Panc1 (cell line): ENCODE data around the gene IL17REL. TPM values are rescaled to one million over a fixed set of nuclear protein-coding genes. Genes with fewer than 3 reads are reported as not detected.

Source experiments
- ATAC-seq: fragments of 200-7000 bp; cut with Tn5 transposase; 2 replicates; pipeline ENCODE4 v1.9.1; 2020; ENCODE audit warnings: mild to moderate bottlenecking, moderate library complexity
- BruUV-seq: library from RNA; stranded (reverse); fragments of 400-500 nt; replicated peaks from 2 replicates; lab custom pipeline; 2021; lab: Mats Ljungman, UMichigan
- CTCF ChIA-PET: fragments of 300-600 bp; sonication (Branson Sonifier 250); formaldehyde crosslinking; loops from one replicate; lab custom pipeline; 2022; ENCODE audit warnings: antibody characterized with exemption; lab: Charles Lee
- POLR2A ChIA-PET: fragments of 300-600 bp; sonication (Branson Sonifier 250); formaldehyde crosslinking; loops from one replicate; lab custom pipeline; 2022; ENCODE audit warnings: antibody characterized with exemption; lab: Charles Lee
- DNase-seq: peaks from one replicate; pipeline ENCODE4 v3.0.0-alpha.2; 2010; ENCODE audit warnings: low read depth, low spot score
- H3K27ac ChIP-seq: 2 replicates; pipeline ENCODE4 v1.5.1; 2011; ENCODE audit warnings: mild to moderate bottlenecking, low read length, inconsistent platforms
- H3K27me3 ChIP-seq: fragments of 200-500 bp; sonication (Bioruptor generic); 2 replicates; pipeline ENCODE4 v1.6.0; 2014; ENCODE audit warnings: low read length, inconsistent platforms; ENCODE audit not compliant: control insufficient read depth, insufficient read depth
- H3K36me3 ChIP-seq: fragments of 200-500 bp; sonication (Bioruptor generic); 2 replicates; pipeline ENCODE4 v1.5.1; 2014; ENCODE audit warnings: inconsistent platforms, mild to moderate bottlenecking, low read length, moderate library complexity; ENCODE audit not compliant: control insufficient read depth, insufficient read depth
- H3K4me1 ChIP-seq: 2 replicates; pipeline ENCODE4 v1.5.1; 2011; ENCODE audit warnings: inconsistent platforms, mild to moderate bottlenecking, low read length, moderate library complexity; ENCODE audit not compliant: control insufficient read depth, insufficient read depth
- H3K4me3 ChIP-seq, 2 experiments: 2 replicates each; pipeline ENCODE4 v1.5.1; 2011 to 2012; ENCODE audit warnings: low read depth in 2 of 2, low read length in 2 of 2, mild to moderate bottlenecking in 2 of 2, inconsistent platforms in 1 of 2, moderate library complexity in 1 of 2
- H3K9me3 ChIP-seq: fragments of 200-500 bp; sonication (Bioruptor generic); 2 replicates; pipeline ENCODE4 v1.5.1; 2014; ENCODE audit warnings: low read depth, mild to moderate bottlenecking, inconsistent platforms, low read length, moderate library complexity; ENCODE audit not compliant: control insufficient read depth, insufficient read depth
- POLR2AphosphoS5 ChIP-seq: IDR thresholded peaks from 2 replicates; pipeline ENCODE4 v1.6.1; 2012; ENCODE audit warnings: mild to moderate bottlenecking, low read depth, low read length, moderate library complexity
- REST ChIP-seq, 2 experiments: IDR thresholded peaks; 2 replicates each; pipeline ENCODE4 v1.6.1; 2011 to 2012; ENCODE audit warnings: low read depth in 2 of 2, control low read depth in 1 of 2, low read length in 1 of 2, mild to moderate bottlenecking in 1 of 2, moderate library complexity in 1 of 2; ENCODE audit not compliant: insufficient read depth in 1 of 2
- SIN3A ChIP-seq: IDR thresholded peaks from 2 replicates; pipeline ENCODE4 v1.6.1; 2012; ENCODE audit warnings: low read depth, mild to moderate bottlenecking, low read length, moderate library complexity, borderline replicate concordance; ENCODE audit not compliant: insufficient read depth
- TCF7L2 ChIP-seq: IDR thresholded peaks from 2 replicates; pipeline ENCODE4 v1.6.1; 2011; ENCODE audit warnings: mild to moderate bottlenecking, low read depth, low read length, inconsistent platforms
- in situ Hi-C: cut with HindIII; loops from 2 replicates; pipeline ENCODE4 v1.10.0; 2016; ENCODE audit warnings: low sequenced_read_pairs, low pct_unique_long_range_greater_than_20kb
- intact Hi-C: fragments of 100-400 bp; cut with micrococcal nuclease; formaldehyde crosslinking; loops from one replicate; pipeline ENCODE4 v1.10.0; 2022; ENCODE audit not compliant: unreplicated experiment
- total RNA-seq: library from RNA; stranded (reverse); gene quantifications from one replicate; pipeline ENCODE4 v1.2.1, GENCODE V29; 2021; ENCODE audit not compliant: unreplicated experiment
- TF ChIP-seq, protein P1 (sequence below): fragments of 450-650 bp; IDR thresholded peaks from 2 replicates; pipeline ENCODE4 v1.5.1; 2017; ENCODE audit warnings: mild to moderate bottlenecking

The IL17REL gene
- total RNA-seq, 1 experiment from 2014 or later, result 0.82 TPM

GRCh38 chr22:49954354-49954753 is 58.2 kb downstream of the IL17REL start:
- H3K27me3 ChIP-seq, result no peaks in the 10 kb centered on the region
- POLR2A ChIA-PET, result no interaction called here
- CTCF ChIA-PET, result no interaction called here
- in situ Hi-C loops, result no loop called here
- BruUV-seq, result no TSS peak
- no peak overlapping the region for H3K27ac ChIP-seq
- H3K4me1 ChIP-seq, result peaks cover 63% of the 10 kb centered on the region
- H3K36me3 ChIP-seq, result no peaks in the 10 kb centered on the region
- TF ChIP-seq SIN3A (no peak), TCF7L2 (no peak), POLR2AphosphoS5 (no peak), REST (IDR thresholded peaks at IDR 0.05; ENCODE audit: insufficient read depth in 1 of 2, low read depth in 2 of 2, low read length in 1 of 2) (no peak)
- TF ChIP-seq, protein P1, sequence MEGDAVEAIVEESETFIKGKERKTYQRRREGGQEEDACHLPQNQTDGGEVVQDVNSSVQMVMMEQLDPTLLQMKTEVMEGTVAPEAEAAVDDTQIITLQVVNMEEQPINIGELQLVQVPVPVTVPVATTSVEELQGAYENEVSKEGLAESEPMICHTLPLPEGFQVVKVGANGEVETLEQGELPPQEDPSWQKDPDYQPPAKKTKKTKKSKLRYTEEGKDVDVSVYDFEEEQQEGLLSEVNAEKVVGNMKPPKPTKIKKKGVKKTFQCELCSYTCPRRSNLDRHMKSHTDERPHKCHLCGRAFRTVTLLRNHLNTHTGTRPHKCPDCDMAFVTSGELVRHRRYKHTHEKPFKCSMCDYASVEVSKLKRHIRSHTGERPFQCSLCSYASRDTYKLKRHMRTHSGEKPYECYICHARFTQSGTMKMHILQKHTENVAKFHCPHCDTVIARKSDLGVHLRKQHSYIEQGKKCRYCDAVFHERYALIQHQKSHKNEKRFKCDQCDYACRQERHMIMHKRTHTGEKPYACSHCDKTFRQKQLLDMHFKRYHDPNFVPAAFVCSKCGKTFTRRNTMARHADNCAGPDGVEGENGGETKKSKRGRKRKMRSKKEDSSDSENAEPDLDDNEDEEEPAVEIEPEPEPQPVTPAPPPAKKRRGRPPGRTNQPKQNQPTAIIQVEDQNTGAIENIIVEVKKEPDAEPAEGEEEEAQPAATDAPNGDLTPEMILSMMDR, result no peak
- DNase-seq (no peak), ATAC-seq (no peak)
- no peak overlapping the region for H3K4me3 ChIP-seq
- intact Hi-C loops, result no loop called here
- no peaks in the 10 kb centered on the region for H3K9me3 ChIP-seq

GRCh38 chr22:49953680-49954344 is 58.8 kb downstream of the IL17REL start:
- in situ Hi-C loops (no loop called here), intact Hi-C loops (no loop called here)
- BruUV-seq, result no TSS peak
- Histone ChIP-seq H3K27ac (0 out of 2 replicates have a peak overlapping the region, but pooled peaks have one; percentile 39), H3K9me3 (no peaks in the 10 kb centered on the region), H3K36me3 (no peaks in the 10 kb centered on the region), H3K4me3 (no peak overlapping the region), H3K27me3 (no peaks in the 10 kb centered on the region), H3K4me1 (peaks cover 63% of the 10 kb centered on the region)
- DNase-seq (no peak), ATAC-seq (no peak)
- CTCF ChIA-PET, result no interaction called here
- TF ChIP-seq TCF7L2 (no peak), SIN3A (no peak), REST (IDR thresholded peaks at IDR 0.05; ENCODE audit: insufficient read depth in 1 of 2, low read depth in 2 of 2, low read length in 1 of 2) (no peak), POLR2AphosphoS5 (no peak)
- TF ChIP-seq, protein P1, result no peak
- POLR2A ChIA-PET, result no interaction called here
